Calu3 (cell line): ENCODE data around the gene NFKBIA. TPM values are rescaled to one million over a fixed set of nuclear protein-coding genes. Genes with fewer than 3 reads are reported as not detected.
"Not testable (repeated sequence)": the region's sequence is repeated elsewhere in the genome, so short reads cannot be mapped to it uniquely, and the experiment has no call there.

ENCODE experiments used
- BruUV-seq: library from RNA; stranded (reverse); fragments of 400-500 nt; replicated peaks from 2 replicates; lab custom pipeline; 2021; lab: Mats Ljungman, UMichigan
- CTCF ChIA-PET: fragments of 300-600 bp; sonication (Branson Sonifier 250); formaldehyde crosslinking; loops from one replicate; lab custom pipeline; 2022; ENCODE audit warnings: antibody characterized with exemption; lab: Charles Lee
- DNase-seq: peaks from one replicate; pipeline ENCODE4 v3.0.0; 2022
- H3K27ac Mint-ChIP-seq: one replicate; pipeline ENCODE4 v1.8.0; 2022; ENCODE audit warnings: mixed read lengths; ENCODE audit not compliant: unreplicated experiment
- H3K27me3 Mint-ChIP-seq: one replicate; pipeline ENCODE4 v1.8.0; 2022; ENCODE audit warnings: mixed read lengths; ENCODE audit not compliant: unreplicated experiment
- H3K36me3 Mint-ChIP-seq: one replicate; pipeline ENCODE4 v1.8.0; 2022; ENCODE audit warnings: mild to moderate bottlenecking, moderate library complexity, mixed read lengths; ENCODE audit not compliant: insufficient read depth, unreplicated experiment
- H3K4me1 Mint-ChIP-seq: one replicate; pipeline ENCODE4 v1.8.0; 2022; ENCODE audit warnings: mild to moderate bottlenecking, low read depth, mixed read lengths; ENCODE audit not compliant: unreplicated experiment
- H3K4me3 Mint-ChIP-seq: one replicate; pipeline ENCODE4 v1.8.0; 2022; ENCODE audit warnings: mild to moderate bottlenecking, low read depth, moderate library complexity, mixed read lengths; ENCODE audit not compliant: unreplicated experiment
- H3K9me3 Mint-ChIP-seq: one replicate; pipeline ENCODE4 v1.8.0; 2022; ENCODE audit warnings: low read depth, mixed read lengths; ENCODE audit not compliant: unreplicated experiment
- intact Hi-C: fragments of 100-400 bp; cut with micrococcal nuclease; formaldehyde crosslinking; loops from one replicate; pipeline ENCODE4 v1.10.0; 2022; ENCODE audit not compliant: unreplicated experiment
- total RNA-seq: library from RNA; stranded (reverse); gene quantifications from 2 replicates; pipeline ENCODE4 v1.2.3, GENCODE V29; 2022
- TF ChIP-seq, protein P1 (sequence below): fragments of 200-600 bp; IDR thresholded peaks from one replicate; pipeline ENCODE4 v1.8.0; 2022; ENCODE audit warnings: antibody characterized with exemption; ENCODE audit not compliant: unreplicated experiment

NFKBIA gene
- total RNA-seq, 1 experiment from 2014 or later: 111 TPM

- no TSS peak for BruUV-seq
- Mint-ChIP-seq H3K4me3 (peak overlapping the region; percentile 43), H3K27ac (peak overlapping the region; percentile 77), H3K4me1 (peaks cover 32% of the 10 kb centered on the region), H3K27me3 (no peaks in the 10 kb centered on the region), H3K9me3 (no peaks in the 10 kb centered on the region), H3K36me3 (peaks cover 66% of the 10 kb centered on the region)
- TF ChIP-seq, protein P1, sequence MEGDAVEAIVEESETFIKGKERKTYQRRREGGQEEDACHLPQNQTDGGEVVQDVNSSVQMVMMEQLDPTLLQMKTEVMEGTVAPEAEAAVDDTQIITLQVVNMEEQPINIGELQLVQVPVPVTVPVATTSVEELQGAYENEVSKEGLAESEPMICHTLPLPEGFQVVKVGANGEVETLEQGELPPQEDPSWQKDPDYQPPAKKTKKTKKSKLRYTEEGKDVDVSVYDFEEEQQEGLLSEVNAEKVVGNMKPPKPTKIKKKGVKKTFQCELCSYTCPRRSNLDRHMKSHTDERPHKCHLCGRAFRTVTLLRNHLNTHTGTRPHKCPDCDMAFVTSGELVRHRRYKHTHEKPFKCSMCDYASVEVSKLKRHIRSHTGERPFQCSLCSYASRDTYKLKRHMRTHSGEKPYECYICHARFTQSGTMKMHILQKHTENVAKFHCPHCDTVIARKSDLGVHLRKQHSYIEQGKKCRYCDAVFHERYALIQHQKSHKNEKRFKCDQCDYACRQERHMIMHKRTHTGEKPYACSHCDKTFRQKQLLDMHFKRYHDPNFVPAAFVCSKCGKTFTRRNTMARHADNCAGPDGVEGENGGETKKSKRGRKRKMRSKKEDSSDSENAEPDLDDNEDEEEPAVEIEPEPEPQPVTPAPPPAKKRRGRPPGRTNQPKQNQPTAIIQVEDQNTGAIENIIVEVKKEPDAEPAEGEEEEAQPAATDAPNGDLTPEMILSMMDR: no peak
- CTCF ChIA-PET: interaction anchor here (0.6 kb wide), 1 partner anchor 184 kb away, joined by 7 read pairs; no protein-coding TSS in a partner anchor
- DNase-seq: no peak
- intact Hi-C loops: no loop called here
Observed at GRCh38 chr14:35399083-35399937, 5.2 kb downstream of the NFKBIA start.

DNA sequence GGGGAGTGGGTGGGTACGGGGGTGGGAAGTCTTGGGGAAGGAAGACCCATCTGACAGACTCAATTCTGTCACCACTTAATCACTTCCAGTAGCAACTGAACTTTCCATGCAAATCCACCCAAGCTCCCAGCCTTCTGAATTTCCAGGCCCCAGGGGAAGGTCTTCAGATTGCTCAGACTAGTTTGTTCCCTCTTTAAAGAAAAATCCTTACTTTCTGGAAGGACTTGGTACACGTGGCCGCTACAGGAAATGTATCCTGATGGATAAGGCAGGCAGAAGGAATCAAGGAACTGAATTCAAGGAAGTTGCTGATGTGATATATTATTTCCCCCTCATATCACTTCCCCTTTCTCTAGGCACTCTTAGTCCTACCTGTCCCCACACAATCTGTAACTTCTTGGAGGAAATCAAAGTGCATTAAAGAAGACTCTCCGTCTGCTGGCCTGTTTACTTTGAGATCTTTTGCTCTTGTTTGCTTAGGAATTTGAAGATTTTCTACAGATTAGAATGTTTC is 6.4 kb downstream of the NFKBIA start:
- Mint-ChIP-seq H3K4me3 (no peak overlapping the region), H3K27me3 (no peaks in the 10 kb centered on the region), H3K36me3 (peaks cover 54% of the 10 kb centered on the region), H3K4me1 (peaks cover 32% of the 10 kb centered on the region), H3K27ac (peak overlapping the region; percentile 55), H3K9me3 (no peaks in the 10 kb centered on the region)
- no peak for DNase-seq
- CTCF ChIA-PET: interaction anchor here (0.9 to 1.6 kb wide), 2 partner anchors 13 to 66 kb away, joined by 4 to 5 read pairs; no protein-coding TSS in a partner anchor
- intact Hi-C loops: no loop called here
- no TSS peak for BruUV-seq
- TF ChIP-seq, protein P1: no peak

- peaks cover 32% of the 10 kb centered on the region for H3K4me1 Mint-ChIP-seq
- H3K36me3 Mint-ChIP-seq: peaks cover 39% of the 10 kb centered on the region
- H3K27ac Mint-ChIP-seq, DNase-seq, intact Hi-C loops, H3K9me3 Mint-ChIP-seq, H3K4me3 Mint-ChIP-seq, H3K27me3 Mint-ChIP-seq, BruUV-seq: not testable (repeated sequence)
- CTCF ChIA-PET: interaction anchor here (1.6 kb wide), 1 partner anchor 11 kb away, joined by 4 read pairs; no protein-coding TSS in a partner anchor
Observed at GRCh38 chr14:35396610-35397009, 7.9 kb downstream of the NFKBIA start.

- CTCF ChIA-PET: no interaction called here
- TF ChIP-seq, protein P1: no peak
- H3K9me3 Mint-ChIP-seq: no peaks in the 10 kb centered on the region
- intact Hi-C loops: no loop called here
- H3K4me1 Mint-ChIP-seq: peaks cover 40% of the 10 kb centered on the region
- no peak overlapping the region for H3K27ac Mint-ChIP-seq
- no peak overlapping the region for H3K4me3 Mint-ChIP-seq
- no peaks in the 10 kb centered on the region for H3K27me3 Mint-ChIP-seq
- H3K36me3 Mint-ChIP-seq: peaks cover 33% of the 10 kb centered on the region
- no TSS peak for BruUV-seq
- no peak for DNase-seq
Observed at GRCh38 chr14:35395283-35395682, 9.3 kb downstream of the NFKBIA start.
